Measurements from ENCODE around the gene ZEB2.

DNA sequence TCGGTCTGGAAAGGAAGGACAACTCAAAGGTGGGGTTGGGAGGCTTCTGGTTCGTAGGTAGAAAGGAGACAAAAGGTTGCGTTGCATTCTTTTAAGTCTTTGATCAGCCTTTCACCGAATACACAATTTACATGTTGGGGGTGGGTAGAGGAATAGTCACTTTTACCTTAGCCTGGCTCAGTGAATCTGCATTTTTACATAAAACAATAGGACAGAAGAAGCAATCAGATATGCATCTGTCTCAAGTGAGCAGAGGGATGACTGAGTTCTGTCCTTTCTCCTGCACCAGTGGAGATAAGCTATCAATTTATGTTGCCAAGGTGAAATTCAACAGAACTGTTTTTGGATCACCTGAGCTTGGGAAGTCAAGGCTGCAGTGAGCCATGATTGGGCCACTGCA, 173.7 kb downstream of the ZEB2 start:
- TF ChIP-seq CTCF (IDR thresholded peaks at IDR 0.05; ENCODE audit: insufficient read depth, low read length) (no peak), POLR2AphosphoS5 (IDR thresholded peaks at IDR 0.05; ENCODE audit: low read depth) (no peak), GABPA (IDR thresholded peaks at IDR 0.05; ENCODE audit: low read depth) (no peak), SPI1 (IDR thresholded peaks at IDR 0.05; ENCODE audit: borderline replicate concordance, low read depth) (no peak)

All from HL-60 (cell line).